H1 (cell line): ENCODE data around the gene LYSMD3. TPM values are rescaled to one million over a fixed set of nuclear protein-coding genes. Genes with fewer than 3 reads are reported as not detected.
A peak's percentile ranks its signal among the peaks of the same experiment; 100 is the strongest.

Experiments
- ATF2 ChIP-seq: IDR thresholded peaks from 2 replicates; pipeline ENCODE4 v1.6.1; 2012; ENCODE audit warnings: low read length, inconsistent platforms
- CBX5 ChIP-seq: fragments of 300-800, 300-1000 bp; sonication (generic); IDR thresholded peaks from 2 replicates; pipeline ENCODE4 v1.7.1; 2016; ENCODE audit warnings: antibody characterized with exemption, low read length, low read depth
- CREB1 ChIP-seq: IDR thresholded peaks from 2 replicates; pipeline ENCODE4 v1.6.1; 2012; ENCODE audit warnings: inconsistent platforms
- E2F6 ChIP-seq: IDR thresholded peaks from 2 replicates; pipeline ENCODE4 v1.6.1; 2012; ENCODE audit warnings: inconsistent platforms
- KDM5A ChIP-seq: fragments of 200-600 bp; IDR thresholded peaks from 2 replicates; pipeline ENCODE4 v1.7.1; 2012; ENCODE audit warnings: mild to moderate bottlenecking, low read length, inconsistent platforms, mixed read lengths
- MAFK ChIP-seq: IDR thresholded peaks from 2 replicates; pipeline ENCODE4 v1.6.1; 2012; ENCODE audit warnings: low read depth, mild to moderate bottlenecking, improper control_type of control experiment, low read length
- NANOG ChIP-seq: IDR thresholded peaks from 2 replicates; pipeline ENCODE4 v1.6.1; 2011; ENCODE audit warnings: low read length, low read depth, mild to moderate bottlenecking, inconsistent platforms; ENCODE audit not compliant: insufficient read depth, poor library complexity, severe bottlenecking
- RBBP5 ChIP-seq: IDR thresholded peaks from 2 replicates; pipeline ENCODE4 v1.7.1; 2012; ENCODE audit warnings: low read depth, mild to moderate bottlenecking, inconsistent platforms, low read length, moderate library complexity, borderline replicate concordance
- TAF1 ChIP-seq: IDR thresholded peaks from 2 replicates; pipeline ENCODE4 v1.6.1; 2011; ENCODE audit warnings: mild to moderate bottlenecking, low read depth, low read length
- TAF7 ChIP-seq: optimal IDR thresholded peaks from 2 replicates; pipeline ENCODE3; 2011; ENCODE audit warnings: low read depth, mild to moderate bottlenecking, inconsistent platforms, low read length, moderate library complexity, borderline replicate concordance
- polyA plus RNA-seq, 7 experiments: library from polyadenylated mRNA; depleted of rRNA in 3 of 7; stranded (reverse) in 5 of 7; unstranded in 2 of 7; fragments of >200 nt in 5 of 7; fragments of 200-250 nt in 2 of 7; gene quantifications; 1 replicate in 5 of 7; 2 replicates in 1 of 7; 4 replicates in 1 of 7; pipeline versions ENCODE4 v1.2.1 to v1.2.3, GENCODE V29; 2011 to 2013; ENCODE audit warnings: missing spikeins in 2 of 7, mixed read lengths in 2 of 7
- total RNA-seq: library from RNA; stranded (reverse); fragmentation: NEBNext Ultra II Directional; extraction: Animal tissue kit (Norgen Biotek cat#: 25700); gene quantifications from 2 replicates; pipeline ENCODE4 v1.2.1, GENCODE V29; 2021

Gene LYSMD3
- total and polyA plus RNA-seq, 2 of the 8 experiments (the other 6 are each of a cell fraction or from before 2014, with no cell fraction given): 3.7 to 14.9 TPM

GRCh38 chr5:90473396-90474234, 55.8 kb downstream of the LYSMD3 start (continued):
- TF ChIP-seq ATF2: no peak
- no peak for TF ChIP-seq CBX5
- no peak for TF ChIP-seq CREB1
- no peak for TF ChIP-seq NANOG
- TF ChIP-seq KDM5A: 0 out of 2 replicates have a peak, but pooled peaks have one; percentile 4
- TF ChIP-seq RBBP5: 0 out of 2 replicates have a peak, but pooled peaks have one; percentile 23
- peak; percentile 85 for TF ChIP-seq E2F6
- no peak for TF ChIP-seq MAFK
- no peak for TF ChIP-seq TAF7
- peak; percentile 33; the same call in 1 of the 2 replicates for TF ChIP-seq TAF1
- TF ChIP-seq, all 59 proteins: peak for 7
